OCI-LY3 (cell line): ENCODE results near the gene IQCH.
A peak's percentile ranks its signal among the peaks of the same experiment; 100 is the strongest.

Source experiments
- H2AFZ ChIP-seq: fragments of 200-600, 300-600 bp; shearing (Covaris generic); 2 replicates; pipeline ENCODE4 v1.6.0; 2014; ENCODE audit warnings: antibody characterized with exemption, low read depth, low read length
- H3K27ac ChIP-seq: fragments of 200-600, 300-600 bp; sonication (generic); 2 replicates; pipeline ENCODE4 v1.5.1; 2014; ENCODE audit warnings: mild to moderate bottlenecking, low read length, moderate library complexity, mixed read lengths
- H3K27me3 ChIP-seq: fragments of 200-600, 300-600 bp; sonication (generic); 2 replicates; pipeline ENCODE4 v1.6.1; 2014; ENCODE audit warnings: low read depth, low read length, mixed read lengths
- H3K36me3 ChIP-seq: fragments of 200-600, 300-600 bp; sonication (generic); replicated peaks from 2 replicates; pipeline ENCODE3; 2014; ENCODE audit warnings: low read depth, low read length, mixed read lengths
- H3K4me1 ChIP-seq: fragments of 300-600, 200-600 bp; sonication (generic); 2 replicates; pipeline ENCODE4 v1.6.1; 2014; ENCODE audit warnings: low read length, mixed read lengths
- H3K4me2 ChIP-seq: fragments of 200-600, 300-600 bp; sonication (generic); 2 replicates; pipeline ENCODE4 v1.6.1; 2014; ENCODE audit warnings: low read length, mixed read lengths
- H3K4me3 ChIP-seq: fragments of 300-600, 200-600 bp; sonication (generic); 2 replicates; pipeline ENCODE4 v1.5.1; 2014; ENCODE audit warnings: antibody characterized with exemption, mild to moderate bottlenecking, low read length, moderate library complexity
- H3K79me2 ChIP-seq: fragments of 300-600, 200-600 bp; shearing (Covaris generic); 2 replicates; pipeline ENCODE4 v1.6.1; 2014; ENCODE audit warnings: mild to moderate bottlenecking, low read length, mixed read lengths
- H3K9ac ChIP-seq: fragments of 300-600, 200-600 bp; shearing (Covaris generic); 2 replicates; pipeline ENCODE4 v1.6.0; 2014; ENCODE audit warnings: mild to moderate bottlenecking, low read length, moderate library complexity
- H3K9me3 ChIP-seq: fragments of 200-600, 300-600 bp; shearing (Covaris generic); 2 replicates; pipeline ENCODE4 v1.6.1; 2014; ENCODE audit warnings: low read length, mixed read lengths; ENCODE audit not compliant: insufficient read depth
- H4K20me1 ChIP-seq: fragments of 200-600, 300-600 bp; sonication (generic); 2 replicates; pipeline ENCODE4 v1.6.1; 2016; ENCODE audit warnings: low read length, mixed read lengths; ENCODE audit not compliant: insufficient read depth
- CTCF ChIP-seq: fragments of 200-600, 300-600 bp; sonication (generic); IDR thresholded peaks from 2 replicates; pipeline ENCODE4 v1.5.1; 2014; ENCODE audit warnings: antibody characterized with exemption, low read length, low read depth
- EZH2phosphoT487 ChIP-seq: fragments of 200-600 bp; shearing (Covaris generic); IDR thresholded peaks from 2 replicates; pipeline ENCODE4 v1.6.1; 2018; ENCODE audit warnings: antibody characterized with exemption, mixed run types, low read depth

IQCH gene

GRCh38 chr15:67296188-67296587, 41.6 kb downstream of the IQCH start:
- no peaks in the 10 kb centered on the region for H3K27me3 ChIP-seq
- no peaks in the 10 kb centered on the region for H3K79me2 ChIP-seq
- no peak overlapping the region for H3K4me3 ChIP-seq
- TF ChIP-seq EZH2phosphoT487: no peak
- no peak for TF ChIP-seq CTCF
- peak overlapping the region; percentile 23 for H3K4me2 ChIP-seq
- H3K4me1 ChIP-seq: peaks cover 22% of the 10 kb centered on the region
- no peaks in the 10 kb centered on the region for H4K20me1 ChIP-seq
- no peaks in the 10 kb centered on the region for H3K9me3 ChIP-seq
- H3K9ac ChIP-seq: no peak overlapping the region
- H2AFZ ChIP-seq: no peak overlapping the region
- no peaks in the 10 kb centered on the region for H3K36me3 ChIP-seq
- no peak overlapping the region for H3K27ac ChIP-seq

GRCh38 chr15:67296684-67297083, 42.1 kb downstream of the IQCH start:
- H3K9ac ChIP-seq: no peak overlapping the region
- peaks cover 22% of the 10 kb centered on the region for H3K4me1 ChIP-seq
- no peak overlapping the region for H3K27ac ChIP-seq
- H2AFZ ChIP-seq: no peak overlapping the region
- no peaks in the 10 kb centered on the region for H3K27me3 ChIP-seq
- H3K4me3 ChIP-seq: no peak overlapping the region
- H3K79me2 ChIP-seq: no peaks in the 10 kb centered on the region
- no peaks in the 10 kb centered on the region for H3K9me3 ChIP-seq
- no peaks in the 10 kb centered on the region for H4K20me1 ChIP-seq
- H3K36me3 ChIP-seq: no peaks in the 10 kb centered on the region
- peak overlapping the region; percentile 23; the same call in 1 of the 2 replicates for H3K4me2 ChIP-seq
- no peak for TF ChIP-seq CTCF
- no peak for TF ChIP-seq EZH2phosphoT487

- peaks cover 21% of the 10 kb centered on the region for H3K4me1 ChIP-seq
- H2AFZ ChIP-seq: no peak overlapping the region
- H3K9ac ChIP-seq: no peak overlapping the region
- no peak overlapping the region for H3K27ac ChIP-seq
- H3K4me3 ChIP-seq: no peak overlapping the region
- H3K27me3 ChIP-seq: no peaks in the 10 kb centered on the region
- H4K20me1 ChIP-seq: no peaks in the 10 kb centered on the region
- H3K36me3 ChIP-seq: no peaks in the 10 kb centered on the region
- TF ChIP-seq CTCF (no peak), EZH2phosphoT487 (no peak)
- H3K79me2 ChIP-seq: no peaks in the 10 kb centered on the region
- H3K4me2 ChIP-seq: no peak overlapping the region
- no peaks in the 10 kb centered on the region for H3K9me3 ChIP-seq
These were observed 45.9 kb downstream of the IQCH start for GRCh38 chr15:67300266-67301025.

GRCh38 chr15:67303490-67304363, 49.1 kb downstream of the IQCH start:
- Histone ChIP-seq H3K27ac (no peak overlapping the region), H2AFZ (no peak overlapping the region), H3K36me3 (no peaks in the 10 kb centered on the region), H3K79me2 (no peaks in the 10 kb centered on the region), H3K27me3 (no peaks in the 10 kb centered on the region), H4K20me1 (no peaks in the 10 kb centered on the region), H3K4me1 (peaks cover 30% of the 10 kb centered on the region), H3K4me2 (no peak overlapping the region), H3K4me3 (no peak overlapping the region), H3K9me3 (no peaks in the 10 kb centered on the region), H3K9ac (no peak overlapping the region)
- TF ChIP-seq CTCF: peak; percentile 89
- TF ChIP-seq EZH2phosphoT487: no peak
